Heart left ventricle (tissue), 13 donors: ENCODE measurements around the gene MGST1.
"Not testable (repeated sequence)": the region's sequence is repeated elsewhere in the genome, so short reads cannot be mapped to it uniquely, and the experiment has no call there.

Source experiments
- CTCF ChIP-seq, 12 donors: fragments of 200-600 bp; sonication (generic) in 4 of 12; IDR thresholded peaks; one replicate each; pipeline versions ENCODE4 v1.5.0 to v1.8.0; 2018 to 2022; ENCODE audit warnings: antibody characterized with exemption in 12 of 12, mild to moderate bottlenecking in 5 of 12
- POLR2A ChIP-seq, 2 donors: fragments of 450-650 bp; IDR thresholded peaks; one replicate each; pipeline ENCODE4 v1.6.1; 2017; ENCODE audit warnings: antibody characterized with exemption in 2 of 2, mild to moderate bottlenecking in 2 of 2, moderate library complexity in 2 of 2
- donor health status: ischemic (EF 13 %, LVEDD 7.1; RV severe dilation, severe dysfunction).
- donor health status: DM: no; HTN: yes; CAD: no.
- donor health status: DM: no; HTN: no; CAD: no.
- donor health status: ischemic (EF 25% LVEDD 6.9; RV normal size, moderate dysfunction).
- donor health status: ischemic (EF 25% LVEDD 5.7; RV mildly dilated, moderate dysfunction).
- donor health status: ischemic (EF 35%, LVEDD 5.7; RV mildly dilated, moderate dysfunction).
- donor health status: nonischemic (EF 11% LVEDD 7.7; RV severe dilation, severe dysfunction).
- donor health status: DM: yes; HTN: yes; CAD: no.
- donor health status: PGD.
- donor health status: ischemic (EF 29% LVEDD 5.4; RV normal size, mild dysfunction).
- donor health status: nonischemic (EF 23%, LVEDD 6.1; RV moderate dilation, normal function).

- TF ChIP-seq CTCF, POLR2A (IDR thresholded peaks at IDR 0.05): not testable (repeated sequence)
Measured at GRCh38 chr12:16401835-16402234, 54.4 kb downstream of the MGST1 start.
